HepG2 (cell line): ENCODE measurements around the gene GNA12. TPM values are rescaled to one million over a fixed set of nuclear protein-coding genes. Genes with fewer than 3 reads are reported as not detected.

Experiments
- ATF5 ChIP-seq: sonication (generic); formaldehyde crosslinking; IDR thresholded peaks from 2 replicates; pipeline ENCODE4 v1.4.0; 2020; ENCODE audit warnings: mild to moderate bottlenecking, low read depth, missing genetic modification reagents
- DRAP1 ChIP-seq: IDR thresholded peaks from 2 replicates; pipeline ENCODE4 v1.6.1; 2016; ENCODE audit warnings: missing genetic modification reagents, missing compliant biosample characterization
- IKZF1 ChIP-seq: fragments of 450-650 bp; IDR thresholded peaks from 2 replicates; pipeline ENCODE4 v1.7.1; 2016
- MAF1 ChIP-seq: sonication (generic); formaldehyde crosslinking; IDR thresholded peaks from 2 replicates; pipeline ENCODE4 v1.5.0; 2020; ENCODE audit warnings: missing genetic modification reagents, borderline replicate concordance
- NR2F1 ChIP-seq, 2 experiments: fragments of 450-650 bp in 1 of 2; formaldehyde crosslinking in 1 of 2; IDR thresholded peaks; 2 replicates each; pipeline versions ENCODE4 v1.5.0 to v1.6.1; 2016 to 2020; ENCODE audit warnings: mild to moderate bottlenecking in 1 of 2, missing compliant biosample characterization in 1 of 2, missing genetic modification reagents in 1 of 2, moderate library complexity in 1 of 2
- PHB2 ChIP-seq: fragments of 450-650 bp; IDR thresholded peaks from 2 replicates; pipeline ENCODE4 v1.6.1; 2018; ENCODE audit not compliant: partially characterized antibody
- PHF5A ChIP-seq: IDR thresholded peaks from one replicate; pipeline ENCODE4 v1.6.1; 2018; ENCODE audit warnings: low read depth, missing genetic modification reagents; ENCODE audit not compliant: unreplicated experiment
- SMARCC2 ChIP-seq: fragments of 450-650 bp; IDR thresholded peaks from 2 replicates; pipeline ENCODE4 v1.6.1; 2017; ENCODE audit warnings: antibody characterized with exemption, mild to moderate bottlenecking
- SOX5 ChIP-seq: IDR thresholded peaks from 2 replicates; pipeline ENCODE4 v1.6.1; 2016; ENCODE audit warnings: borderline replicate concordance
- SP140L ChIP-seq: sonication (generic); formaldehyde crosslinking; IDR thresholded peaks from 2 replicates; pipeline ENCODE4 v1.4.0; 2020; ENCODE audit warnings: missing genetic modification reagents, borderline replicate concordance
- SUZ12 ChIP-seq: fragments of 150-350 bp; IDR thresholded peaks from 2 replicates; pipeline ENCODE4 v1.6.1; 2014; ENCODE audit warnings: low read depth, low read length
- WIZ ChIP-seq: sonication (generic); formaldehyde crosslinking; IDR thresholded peaks from 2 replicates; pipeline ENCODE4 v1.5.1; 2020; ENCODE audit warnings: mild to moderate bottlenecking, missing genetic modification reagents
- ZBTB21 ChIP-seq: sonication (generic); formaldehyde crosslinking; IDR thresholded peaks from 2 replicates; pipeline ENCODE4 v1.4.0; 2020; ENCODE audit warnings: missing genetic modification reagents
- ZFP37 ChIP-seq: sonication (generic); formaldehyde crosslinking; IDR thresholded peaks from 2 replicates; pipeline ENCODE4 v1.4.0; 2020; ENCODE audit warnings: missing genetic modification reagents, borderline replicate concordance
- ZFP62 ChIP-seq: sonication (generic); formaldehyde crosslinking; IDR thresholded peaks from 2 replicates; pipeline ENCODE4 v1.4.0; 2020; ENCODE audit warnings: missing genetic modification reagents
- ZFYVE20 ChIP-seq: sonication (generic); formaldehyde crosslinking; IDR thresholded peaks from 2 replicates; pipeline ENCODE4 v1.8.0; 2023; ENCODE audit warnings: low read depth, mild to moderate bottlenecking, moderate library complexity, missing genetic modification reagents, borderline replicate concordance
- ZNF160 ChIP-seq: sonication (generic); formaldehyde crosslinking; IDR thresholded peaks from 2 replicates; pipeline ENCODE4 v1.8.0; 2022; ENCODE audit warnings: mild to moderate bottlenecking, inconsistent platforms, missing genetic modification reagents
- ZNF430 ChIP-seq: sonication (generic); formaldehyde crosslinking; IDR thresholded peaks from 2 replicates; pipeline ENCODE4 v1.9.0; 2021; ENCODE audit warnings: mild to moderate bottlenecking, missing genetic modification reagents
- ZNF431 ChIP-seq: sonication (generic); formaldehyde crosslinking; IDR thresholded peaks from 2 replicates; pipeline ENCODE4 v1.9.0; 2022; ENCODE audit warnings: missing genetic modification reagents, low read depth, mild to moderate bottlenecking, borderline replicate concordance
- ZNF512B ChIP-seq: sonication (generic); formaldehyde crosslinking; IDR thresholded peaks from 2 replicates; pipeline ENCODE4 v1.5.1; 2020; ENCODE audit warnings: missing genetic modification reagents, mild to moderate bottlenecking, borderline replicate concordance
- ZNF550 ChIP-seq: sonication (generic); formaldehyde crosslinking; IDR thresholded peaks from 2 replicates; pipeline ENCODE4 v1.4.0; 2020; ENCODE audit warnings: mild to moderate bottlenecking, missing genetic modification reagents, borderline replicate concordance
- ZNF556 ChIP-seq: sonication (generic); formaldehyde crosslinking; IDR thresholded peaks from 2 replicates; pipeline ENCODE4 v1.4.0; 2020; ENCODE audit warnings: mild to moderate bottlenecking, missing genetic modification reagents, borderline replicate concordance
- ZNF558 ChIP-seq: sonication (generic); formaldehyde crosslinking; IDR thresholded peaks from 2 replicates; pipeline ENCODE4 v1.9.0; 2022; ENCODE audit warnings: mild to moderate bottlenecking, missing genetic modification reagents, borderline replicate concordance
- ZNF660 ChIP-seq: sonication (generic); formaldehyde crosslinking; IDR thresholded peaks from 2 replicates; pipeline ENCODE4 v1.5.1; 2020; ENCODE audit warnings: mild to moderate bottlenecking, low read depth, missing genetic modification reagents, borderline replicate concordance
- ZNF691 ChIP-seq: sonication (generic); formaldehyde crosslinking; IDR thresholded peaks from 2 replicates; pipeline ENCODE4 v1.4.0; 2020; ENCODE audit warnings: missing genetic modification reagents, low read depth, mild to moderate bottlenecking, borderline replicate concordance
- ZNF775 ChIP-seq: sonication (generic); formaldehyde crosslinking; IDR thresholded peaks from 2 replicates; pipeline ENCODE4 v1.4.0; 2020; ENCODE audit warnings: missing genetic modification reagents, mild to moderate bottlenecking, moderate library complexity, borderline replicate concordance
- polyA plus RNA-seq, 8 experiments: library from polyadenylated mRNA; depleted of rRNA in 3 of 8; stranded (reverse) in 7 of 8; unstranded in 1 of 8; fragments of >200 nt; fragmentation: Illumina TruSeq in 4 of 8; extraction: Trizol in 4 of 8; gene quantifications; 2 replicates each; pipeline versions ENCODE4 v1.2.1 to v1.2.3, GENCODE V29; 2011 to 2016; ENCODE audit warnings: low read depth in 4 of 8, missing spikeins in 1 of 8, mixed read lengths in 1 of 8; ENCODE audit not compliant: insufficient read depth in 1 of 8
- total RNA-seq, 5 experiments: library from RNA; depleted of rRNA; stranded (reverse); fragments of >200 nt; fragmentation: Illumina TruSeq; extraction: Trizol; gene quantifications; 2 replicates each; pipeline ENCODE4 v1.2.3, GENCODE V29; 2016; ENCODE audit warnings: low read depth in 1 of 5

Gene GNA12
- total and polyA plus RNA-seq, 2 of the 13 experiments (the other 11 are each of a cell fraction or from before 2014, with no cell fraction given), result 16.2 to 50.9 TPM

- TF ChIP-seq ZFP62, result no peak
- peak; percentile 90; the same call in 1 of the 2 replicates for TF ChIP-seq ZNF430 (CRISPR knock-in tag)
- TF ChIP-seq ZNF775 (CRISPR knock-in tag), result no peak
- TF ChIP-seq ZNF550 (CRISPR knock-in tag), result no peak
- TF ChIP-seq WIZ (CRISPR knock-in tag), result no peak
- TF ChIP-seq ZNF431, result no peak
- TF ChIP-seq ZFP37, result no peak
- no peak for TF ChIP-seq ATF5 (CRISPR knock-in tag)
- peak; percentile 79 for TF ChIP-seq DRAP1
- TF ChIP-seq ZNF691 (CRISPR knock-in tag), result 0 out of 2 replicates have a peak, but pooled peaks have one; percentile 45
- 0 out of 2 replicates have a peak, but pooled peaks have one; percentile 5 for TF ChIP-seq ZNF558 (CRISPR knock-in tag)
- TF ChIP-seq SP140L (CRISPR knock-in tag), result no peak
- TF ChIP-seq SUZ12, result no peak
- no peak for TF ChIP-seq ZNF512B (CRISPR knock-in tag)
- TF ChIP-seq ZNF556 (CRISPR knock-in tag), result no peak
- no peak for TF ChIP-seq SMARCC2
- TF ChIP-seq ZBTB21 (CRISPR knock-in tag), result no peak
- no peak for TF ChIP-seq PHB2
- 0 out of 4 replicates have a peak, but pooled peaks of 1 of the 2 experiments have one; percentile 6 for TF ChIP-seq NR2F1 (CRISPR knock-in tag; IDR thresholded peaks at IDR 0.05)
- TF ChIP-seq ZNF160 (CRISPR knock-in tag), result 0 out of 2 replicates have a peak, but pooled peaks have one; percentile 60
- peak; percentile 88; the same call in 1 of the 2 replicates for TF ChIP-seq SOX5 (CRISPR knock-in tag)
- no peak for TF ChIP-seq PHF5A
- no peak for TF ChIP-seq IKZF1
- no peak for TF ChIP-seq ZNF660
- TF ChIP-seq ZFYVE20 (CRISPR knock-in tag), result no peak
- no peak for TF ChIP-seq MAF1 (CRISPR knock-in tag)
These were observed 41.4 kb downstream of the GNA12 start (continued) for GRCh38 chr7:2802504-2803341.
